Type B pancreatic cell (in vitro differentiated cells): Measurements from ENCODE around the gene PIEZO2. TPM values are rescaled to one million over a fixed set of nuclear protein-coding genes. Genes with fewer than 3 reads are reported as not detected.
"Not testable (repeated sequence)": the region's sequence is repeated elsewhere in the genome, so short reads cannot be mapped to it uniquely, and the experiment has no call there.

Source experiments
- DNase-seq: peaks from one replicate; pipeline ENCODE4 v3.0.0; 2021; ENCODE audit warnings: mixed read lengths; ENCODE audit not compliant: unreplicated experiment; ENCODE audit errors: extremely low spot score
- H3K27ac Mint-ChIP-seq: 2 replicates; pipeline ENCODE4 v1.8.0; 2021; ENCODE audit warnings: mild to moderate bottlenecking, mixed read lengths
- H3K27me3 Mint-ChIP-seq: 2 replicates; pipeline ENCODE4 v1.8.0; 2021; ENCODE audit warnings: mixed read lengths
- H3K36me3 Mint-ChIP-seq: 2 replicates; pipeline ENCODE4 v1.8.0; 2021; ENCODE audit warnings: mixed read lengths
- H3K4me1 Mint-ChIP-seq: one replicate; pipeline ENCODE4 v1.8.0; 2021; ENCODE audit warnings: mixed read lengths; ENCODE audit not compliant: unreplicated experiment
- H3K4me3 Mint-ChIP-seq: 2 replicates; pipeline ENCODE4 v1.8.0; 2021; ENCODE audit warnings: mild to moderate bottlenecking, mixed read lengths
- H3K9me3 Mint-ChIP-seq: 2 replicates; pipeline ENCODE4 v1.8.0; 2021; ENCODE audit warnings: mixed read lengths
- total RNA-seq: library from RNA; stranded (reverse); gene quantifications from 2 replicates; pipeline ENCODE4 v1.2.1, GENCODE V29; 2021; ENCODE audit warnings: low replicate concordance
- TF ChIP-seq, protein P1 (sequence below): fragments of 200-600 bp; sonication (generic); conservative IDR thresholded peaks from 2 replicates; pipeline ENCODE4 v1.5.0; 2021; ENCODE audit warnings: antibody characterized with exemption, mild to moderate bottlenecking

The PIEZO2 gene
- total RNA-seq, 1 donor from 2014 or later: 38.8 TPM

DNA sequence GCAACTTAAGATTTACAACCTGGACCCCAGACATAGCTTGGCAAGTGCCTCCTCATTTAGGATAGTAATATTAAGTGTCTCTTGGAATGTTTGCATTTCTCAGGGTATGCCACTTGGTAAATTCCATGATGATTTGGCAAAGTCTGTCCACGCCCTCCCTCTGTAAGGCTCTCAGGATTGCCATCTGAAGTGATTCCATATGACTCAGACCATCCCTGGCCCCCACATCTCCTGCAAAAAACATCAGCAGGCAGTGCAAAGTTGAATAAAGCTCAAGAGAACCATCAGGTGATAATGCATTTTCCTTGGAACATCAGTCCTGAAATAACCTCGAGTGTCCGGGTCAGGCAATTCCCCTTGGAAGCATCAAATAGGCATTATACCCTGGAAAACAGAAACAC is 27.1 kb upstream of the PIEZO2 start:
- Mint-ChIP-seq H3K9me3 (no peaks in the 10 kb centered on the region), H3K4me1 (peaks cover 18% of the 10 kb centered on the region), H3K4me3 (no peak overlapping the region), H3K27me3 (no peaks in the 10 kb centered on the region), H3K36me3 (no peaks in the 10 kb centered on the region), H3K27ac (no peak overlapping the region)
- DNase-seq: no peak
- TF ChIP-seq, protein P1, sequence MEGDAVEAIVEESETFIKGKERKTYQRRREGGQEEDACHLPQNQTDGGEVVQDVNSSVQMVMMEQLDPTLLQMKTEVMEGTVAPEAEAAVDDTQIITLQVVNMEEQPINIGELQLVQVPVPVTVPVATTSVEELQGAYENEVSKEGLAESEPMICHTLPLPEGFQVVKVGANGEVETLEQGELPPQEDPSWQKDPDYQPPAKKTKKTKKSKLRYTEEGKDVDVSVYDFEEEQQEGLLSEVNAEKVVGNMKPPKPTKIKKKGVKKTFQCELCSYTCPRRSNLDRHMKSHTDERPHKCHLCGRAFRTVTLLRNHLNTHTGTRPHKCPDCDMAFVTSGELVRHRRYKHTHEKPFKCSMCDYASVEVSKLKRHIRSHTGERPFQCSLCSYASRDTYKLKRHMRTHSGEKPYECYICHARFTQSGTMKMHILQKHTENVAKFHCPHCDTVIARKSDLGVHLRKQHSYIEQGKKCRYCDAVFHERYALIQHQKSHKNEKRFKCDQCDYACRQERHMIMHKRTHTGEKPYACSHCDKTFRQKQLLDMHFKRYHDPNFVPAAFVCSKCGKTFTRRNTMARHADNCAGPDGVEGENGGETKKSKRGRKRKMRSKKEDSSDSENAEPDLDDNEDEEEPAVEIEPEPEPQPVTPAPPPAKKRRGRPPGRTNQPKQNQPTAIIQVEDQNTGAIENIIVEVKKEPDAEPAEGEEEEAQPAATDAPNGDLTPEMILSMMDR: no peak

DNA sequence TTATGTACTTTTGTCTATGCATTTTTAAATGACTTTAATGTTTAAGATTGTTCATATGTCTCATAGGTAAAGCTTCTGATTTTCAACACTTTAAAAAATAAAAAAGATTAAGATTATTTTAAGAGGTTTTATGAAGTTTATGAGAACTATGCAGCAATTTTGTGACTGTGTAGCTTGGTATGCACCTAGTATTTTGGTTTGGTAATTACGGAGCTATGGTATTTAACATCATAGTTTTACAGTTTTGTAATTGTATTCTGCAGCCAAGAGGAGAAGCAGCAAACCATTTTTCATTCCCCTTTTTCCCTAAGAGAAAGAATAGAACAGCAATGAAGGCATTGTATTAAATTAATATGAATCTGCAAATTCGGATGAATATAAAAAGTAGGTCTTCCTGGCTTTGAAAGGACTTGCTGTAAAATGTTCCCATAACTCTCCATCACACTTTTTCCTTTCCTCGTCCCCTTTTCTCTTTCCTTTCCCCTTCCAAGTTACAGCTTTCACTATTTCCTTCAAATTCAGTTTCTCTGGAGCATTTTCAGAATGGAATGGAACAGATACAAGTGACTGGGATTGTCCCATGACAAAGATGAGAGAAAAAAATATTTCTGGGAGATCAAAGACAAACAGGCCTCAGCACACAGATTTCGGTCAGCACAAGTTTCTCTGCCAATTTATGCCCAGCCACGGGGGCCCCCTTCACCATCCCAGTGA is 26.1 kb upstream of the PIEZO2 start:
- Mint-ChIP-seq H3K4me1 (peaks cover 18% of the 10 kb centered on the region), H3K36me3 (no peaks in the 10 kb centered on the region), H3K4me3 (no peak overlapping the region), H3K27ac (no peak overlapping the region), H3K9me3 (no peaks in the 10 kb centered on the region), H3K27me3 (no peaks in the 10 kb centered on the region)
- no peak for DNase-seq
- TF ChIP-seq, protein P1: no peak

DNA sequence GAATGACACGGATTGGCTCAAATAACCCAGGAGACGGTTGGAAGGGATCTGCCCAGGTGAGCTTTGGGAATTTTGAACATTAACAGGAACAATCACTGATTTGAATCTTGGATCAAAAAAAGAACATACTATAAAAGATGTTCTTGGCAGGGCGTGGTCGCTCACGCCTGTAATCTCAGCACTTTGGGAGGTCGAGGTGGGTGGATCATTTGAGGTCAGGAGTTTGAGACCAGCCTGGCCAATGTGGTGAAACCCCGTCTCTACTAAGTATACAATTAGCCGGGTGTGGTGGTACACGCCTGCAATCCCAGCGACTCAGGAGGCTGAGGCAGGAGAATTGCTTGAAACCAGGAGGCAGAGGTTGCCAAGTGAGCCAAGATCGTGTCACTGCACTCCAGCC is 24.8 kb upstream of the PIEZO2 start:
- H3K27ac Mint-ChIP-seq, DNase-seq, H3K36me3 Mint-ChIP-seq, H3K27me3 Mint-ChIP-seq, H3K9me3 Mint-ChIP-seq, H3K4me3 Mint-ChIP-seq: not testable (repeated sequence)
- peaks cover 18% of the 10 kb centered on the region for H3K4me1 Mint-ChIP-seq

DNA sequence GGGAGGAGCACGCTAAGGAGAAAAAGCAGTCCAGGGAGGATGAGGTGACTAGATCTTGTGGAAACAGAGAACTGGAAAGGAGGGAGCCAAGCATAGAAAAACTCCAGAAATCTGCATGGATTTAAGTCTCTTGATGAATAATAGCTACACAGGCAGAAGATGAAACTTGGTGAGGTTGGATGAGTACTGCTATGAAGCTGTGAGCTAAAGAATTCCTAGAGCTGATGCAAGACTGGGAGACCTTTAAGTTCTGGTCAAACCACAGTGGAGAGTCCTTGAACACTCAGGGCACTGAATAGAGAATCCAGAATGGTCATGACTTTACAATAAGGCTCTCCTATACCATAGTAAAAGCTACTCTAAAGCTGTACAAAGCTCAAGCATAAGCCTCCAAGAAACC is 18.4 kb upstream of the PIEZO2 start:
- H3K4me1 Mint-ChIP-seq: no peaks in the 10 kb centered on the region
- TF ChIP-seq, protein P1: no peak
- no peak overlapping the region for H3K4me3 Mint-ChIP-seq
- peaks cover 5% of the 10 kb centered on the region for H3K9me3 Mint-ChIP-seq
- H3K27me3 Mint-ChIP-seq: peaks cover 10% of the 10 kb centered on the region
- no peak overlapping the region for H3K27ac Mint-ChIP-seq
- DNase-seq: no peak
- H3K36me3 Mint-ChIP-seq: no peaks in the 10 kb centered on the region

DNA sequence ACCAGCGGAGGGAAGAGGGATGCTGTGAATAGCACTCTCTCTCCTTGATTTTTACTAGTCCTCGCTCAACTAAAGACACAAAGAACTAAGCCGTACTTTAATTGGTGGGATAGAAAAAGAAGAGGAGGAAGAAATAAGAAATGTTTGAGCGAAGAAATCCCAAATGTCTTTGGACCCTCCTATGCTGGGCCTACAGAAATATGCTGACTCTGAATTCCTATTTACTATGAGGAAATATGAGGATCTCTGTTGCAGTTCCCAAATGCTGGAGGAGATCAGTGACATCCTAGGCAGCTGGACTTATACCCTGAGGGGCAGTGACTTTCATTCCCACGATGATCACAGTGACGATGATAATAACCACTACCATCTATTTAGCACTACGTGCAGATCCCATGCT is 16.6 kb upstream of the PIEZO2 start:
- Mint-ChIP-seq H3K4me1 (no peaks in the 10 kb centered on the region), H3K4me3 (no peak overlapping the region), H3K27me3 (peaks cover 13% of the 10 kb centered on the region), H3K9me3 (peaks cover 5% of the 10 kb centered on the region), H3K27ac (no peak overlapping the region), H3K36me3 (no peaks in the 10 kb centered on the region)
- no peak for DNase-seq
- TF ChIP-seq, protein P1: no peak

DNA sequence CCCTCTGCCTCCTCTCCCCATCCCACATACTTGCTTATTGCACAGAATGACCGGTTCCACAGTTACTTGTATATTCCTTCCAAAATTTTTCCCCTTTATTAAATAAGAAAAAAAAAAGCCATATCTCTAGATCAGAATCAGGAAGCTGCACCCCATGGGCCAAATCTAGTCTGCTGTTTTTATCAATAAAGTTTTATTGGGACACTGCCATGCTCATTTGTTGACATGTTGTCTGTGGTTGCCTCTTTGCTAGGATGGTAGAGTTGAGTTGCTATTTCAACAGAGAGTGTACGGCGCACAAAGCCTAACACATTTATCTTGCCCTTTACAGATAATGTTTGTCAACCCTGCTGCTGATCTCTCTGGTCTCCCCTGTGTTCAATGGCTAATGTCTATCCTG is 15.8 kb upstream of the PIEZO2 start:
- H3K27ac Mint-ChIP-seq: no peak overlapping the region
- H3K36me3 Mint-ChIP-seq: no peaks in the 10 kb centered on the region
- no peak for DNase-seq
- no peaks in the 10 kb centered on the region for H3K4me1 Mint-ChIP-seq
- no peak overlapping the region for H3K4me3 Mint-ChIP-seq
- TF ChIP-seq, protein P1: no peak
- H3K9me3 Mint-ChIP-seq: peaks cover 5% of the 10 kb centered on the region
- H3K27me3 Mint-ChIP-seq: peaks cover 16% of the 10 kb centered on the region
